Ovary (tissue), 3 donors: Measurements from ENCODE around the gene PNRC2.

Experiments
- CTCF ChIP-seq, 3 donors: fragments of 450-650 bp in 2 of 3; fragments of 200-600 bp in 1 of 3; IDR thresholded peaks; one replicate each; pipeline versions ENCODE4 v1.5.1 to v1.8.0; 2016 to 2022; ENCODE audit warnings: antibody characterized with exemption in 3 of 3, mild to moderate bottlenecking in 1 of 3
- EP300 ChIP-seq: sonication (generic); formaldehyde crosslinking; IDR thresholded peaks from one replicate; pipeline ENCODE4 v1.6.1; 2017; ENCODE audit warnings: antibody characterized with exemption
- POLR2A ChIP-seq: fragments of 450-650 bp; IDR thresholded peaks from one replicate; pipeline ENCODE4 v1.6.1; 2017; ENCODE audit warnings: antibody characterized with exemption, mild to moderate bottlenecking, moderate library complexity
- donor health status: DM: no; HTN: no; CAD: no.

GRCh38 chr1:23964235-23964668 lies 4.6 kb downstream of the PNRC2 start:
- TF ChIP-seq CTCF (IDR thresholded peaks at IDR 0.05) (no peak), POLR2A (no peak), EP300 (no peak)
